ENCODE measurements around the gene WDR82.

GRCh38 chr3:52257911-52258310 lies 20.5 kb downstream of the WDR82 start:
- TF ChIP-seq GATA3 (IDR thresholded peaks at IDR 0.05; ENCODE audit: low read depth, low read length) (no peak), GATA2 (IDR thresholded peaks at IDR 0.05; ENCODE audit: low read depth, low read length) (no peak)

All from SH-SY5Y (cell line).